HepG2 (cell line): ENCODE results near the gene CDO1. TPM values are rescaled to one million over a fixed set of nuclear protein-coding genes. Genes with fewer than 3 reads are reported as not detected.

Source experiments
- ATF4 ChIP-seq, 2 experiments: fragments of 450-650 bp in 1 of 2; sonication (generic) in 1 of 2; formaldehyde crosslinking; IDR thresholded peaks; 2 replicates each; pipeline versions ENCODE4 v1.5.0 to v1.8.0; 2020 to 2022; ENCODE audit warnings: mild to moderate bottlenecking in 1 of 2, missing genetic modification reagents in 1 of 2
- ATF6 ChIP-seq: sonication (generic); formaldehyde crosslinking; conservative IDR thresholded peaks from 2 replicates; pipeline ENCODE4 v1.4.0; 2020; ENCODE audit warnings: missing genetic modification reagents
- ATF7 ChIP-seq, 2 experiments: fragments of 450-650 bp in 1 of 2; sonication (generic) in 1 of 2; formaldehyde crosslinking in 1 of 2; IDR thresholded peaks; 2 replicates each; pipeline versions ENCODE4 v1.4.0 to v1.6.1; 2016 to 2020; ENCODE audit warnings: antibody characterized with exemption in 1 of 2, mild to moderate bottlenecking in 1 of 2, missing genetic modification reagents in 1 of 2
- DNMT1 ChIP-seq: sonication (generic); formaldehyde crosslinking; IDR thresholded peaks from 2 replicates; pipeline ENCODE4 v1.5.1; 2020; ENCODE audit warnings: mild to moderate bottlenecking, missing genetic modification reagents
- FOXP4 ChIP-seq: sonication (generic); formaldehyde crosslinking; IDR thresholded peaks from 2 replicates; pipeline ENCODE4 v1.4.0; 2020; ENCODE audit warnings: missing genetic modification reagents
- HCFC1 ChIP-seq: fragments of 150-350 bp; IDR thresholded peaks from 2 replicates; pipeline ENCODE4 v1.6.1; 2014; ENCODE audit warnings: low read depth, low read length
- HOXA5 ChIP-seq: sonication (generic); formaldehyde crosslinking; IDR thresholded peaks from 2 replicates; pipeline ENCODE4 v1.4.0; 2020; ENCODE audit warnings: missing genetic modification reagents
- HOXA9 ChIP-seq: sonication (generic); formaldehyde crosslinking; IDR thresholded peaks from 2 replicates; pipeline ENCODE4 v1.8.1; 2022; ENCODE audit warnings: missing genetic modification reagents, mild to moderate bottlenecking, moderate library complexity, borderline replicate concordance
- PHF20 ChIP-seq: sonication (generic); formaldehyde crosslinking; IDR thresholded peaks from 2 replicates; pipeline ENCODE4 v1.5.0; 2020; ENCODE audit warnings: mild to moderate bottlenecking, missing genetic modification reagents
- POLR2AphosphoS2 ChIP-seq: IDR thresholded peaks from 2 replicates; pipeline ENCODE4 v1.6.1; 2011; ENCODE audit warnings: low read depth, low read length, improper control_type of control experiment
- REL ChIP-seq: sonication (generic); formaldehyde crosslinking; conservative IDR thresholded peaks from 2 replicates; pipeline ENCODE4 v1.8.0; 2022; ENCODE audit warnings: mild to moderate bottlenecking, missing genetic modification reagents, moderate library complexity
- REPIN1 ChIP-seq: sonication (generic); formaldehyde crosslinking; IDR thresholded peaks from 2 replicates; pipeline ENCODE4 v1.8.0; 2022; ENCODE audit warnings: missing genetic modification reagents, low read depth, mild to moderate bottlenecking, borderline replicate concordance
- SOX6 ChIP-seq, 2 experiments: fragments of 450-650 bp in 1 of 2; sonication (generic) in 1 of 2; formaldehyde crosslinking in 1 of 2; IDR thresholded peaks; 2 replicates each; pipeline versions ENCODE4 v1.4.0 to v1.6.1; 2017 to 2020; ENCODE audit warnings: antibody characterized with exemption in 1 of 2, mild to moderate bottlenecking in 1 of 2, missing genetic modification reagents in 1 of 2
- TOPORS ChIP-seq: sonication (generic); formaldehyde crosslinking; IDR thresholded peaks from 2 replicates; pipeline ENCODE4 v1.8.0; 2023; ENCODE audit warnings: mild to moderate bottlenecking, missing genetic modification reagents
- TRIM24 ChIP-seq: sonication (generic); formaldehyde crosslinking; IDR thresholded peaks from 2 replicates; pipeline ENCODE4 v1.8.0; 2022; ENCODE audit warnings: mild to moderate bottlenecking, missing genetic modification reagents
- ZBTB46 ChIP-seq: sonication (generic); formaldehyde crosslinking; IDR thresholded peaks from 2 replicates; pipeline ENCODE4 v1.4.0; 2020; ENCODE audit warnings: mild to moderate bottlenecking, missing genetic modification reagents, borderline replicate concordance
- ZMYM4 ChIP-seq: sonication (generic); formaldehyde crosslinking; IDR thresholded peaks from 2 replicates; pipeline ENCODE4 v1.8.1; 2023; ENCODE audit warnings: mild to moderate bottlenecking, missing genetic modification reagents
- ZNF234 ChIP-seq: sonication (generic); formaldehyde crosslinking; conservative IDR thresholded peaks from 2 replicates; pipeline ENCODE4 v1.5.1; 2020; ENCODE audit warnings: mild to moderate bottlenecking, missing genetic modification reagents
- ZNF256 ChIP-seq: sonication (generic); formaldehyde crosslinking; conservative IDR thresholded peaks from 2 replicates; pipeline ENCODE4 v1.4.0; 2020; ENCODE audit warnings: missing genetic modification reagents
- ZNF329 ChIP-seq: sonication (generic); formaldehyde crosslinking; IDR thresholded peaks from 2 replicates; pipeline ENCODE4 v1.9.0; 2021; ENCODE audit warnings: low read depth, mild to moderate bottlenecking, missing genetic modification reagents
- ZNF644 ChIP-seq: IDR thresholded peaks from 2 replicates; pipeline ENCODE4 v1.6.1; 2016; ENCODE audit warnings: low read depth
- ZNF746 ChIP-seq: sonication (generic); formaldehyde crosslinking; IDR thresholded peaks from 2 replicates; pipeline ENCODE4 v1.8.0; 2022; ENCODE audit warnings: mild to moderate bottlenecking, missing genetic modification reagents
- ZNF788 ChIP-seq: sonication (generic); formaldehyde crosslinking; IDR thresholded peaks from 2 replicates; pipeline ENCODE4 v1.5.0; 2020; ENCODE audit warnings: mild to moderate bottlenecking, missing genetic modification reagents, borderline replicate concordance
- polyA plus RNA-seq, 8 experiments: library from polyadenylated mRNA; depleted of rRNA in 3 of 8; stranded (reverse) in 7 of 8; unstranded in 1 of 8; fragments of >200 nt; fragmentation: Illumina TruSeq in 4 of 8; extraction: Trizol in 4 of 8; gene quantifications; 2 replicates each; pipeline versions ENCODE4 v1.2.1 to v1.2.3, GENCODE V29; 2011 to 2016; ENCODE audit warnings: low read depth in 4 of 8, missing spikeins in 1 of 8, mixed read lengths in 1 of 8; ENCODE audit not compliant: insufficient read depth in 1 of 8
- total RNA-seq, 5 experiments: library from RNA; depleted of rRNA; stranded (reverse); fragments of >200 nt; fragmentation: Illumina TruSeq; extraction: Trizol; gene quantifications; 2 replicates each; pipeline ENCODE4 v1.2.3, GENCODE V29; 2016; ENCODE audit warnings: low read depth in 1 of 5

CDO1 gene
- total and polyA plus RNA-seq, 2 of the 13 experiments (the other 11 are each of a cell fraction or from before 2014, with no cell fraction given): 3.2 to 4.4 TPM

GRCh38 chr5:115816226-115817081 lies at the start of gene CDO1 (continued):
- TF ChIP-seq ZBTB46 (CRISPR knock-in tag) (no peak), ATF4 (CRISPR knock-in tag; IDR thresholded peaks at IDR 0.05) (no peak), TRIM24 (CRISPR knock-in tag) (no peak), ZNF644 (CRISPR knock-in tag) (no peak), REL (CRISPR knock-in tag) (no peak), DNMT1 (CRISPR knock-in tag) (peak; percentile 6; the same call in 1 of the 2 replicates), ZMYM4 (CRISPR knock-in tag) (peak; percentile 65), PHF20 (CRISPR knock-in tag) (no peak), FOXP4 (CRISPR knock-in tag) (no peak), REPIN1 (no peak), ATF6 (CRISPR knock-in tag) (no peak), ZNF329 (0 out of 2 replicates have a peak, but pooled peaks have one; percentile 40), ZNF746 (no peak), HOXA9 (0 out of 2 replicates have a peak, but pooled peaks have one; percentile 54), POLR2AphosphoS2 (no peak), ATF7 (IDR thresholded peaks at IDR 0.05) (0 out of 2 replicates have a peak, but pooled peaks have one; percentile 4), ATF7 (CRISPR knock-in tag; IDR thresholded peaks at IDR 0.05) (no peak), HCFC1 (no peak), ZNF788 (CRISPR knock-in tag) (no peak), HOXA5 (CRISPR knock-in tag) (no peak), ZNF234 (CRISPR knock-in tag) (no peak), TOPORS (CRISPR knock-in tag) (no peak), SOX6 (IDR thresholded peaks at IDR 0.05) (no peak), SOX6 (CRISPR knock-in tag; IDR thresholded peaks at IDR 0.05) (peak; percentile 3; the same call in 1 of the 2 replicates), ZNF256 (CRISPR knock-in tag) (no peak)
